BE2C (cell line): ENCODE data around the gene ANAPC5. TPM values are rescaled to one million over a fixed set of nuclear protein-coding genes. Genes with fewer than 3 reads are reported as not detected.

Source experiments
- DNase-seq: peaks from one replicate; pipeline ENCODE4 v3.0.0-alpha.2; 2020
- H3K27me3 ChIP-seq: fragments of 250-450 bp; sonication (Bioruptor Pico); 2 replicates; pipeline ENCODE4 v1.5.1; 2020; ENCODE audit warnings: mild to moderate bottlenecking
- H3K36me3 ChIP-seq: fragments of 250-450 bp; sonication (Bioruptor Pico); 2 replicates; pipeline ENCODE4 v1.5.1; 2020; ENCODE audit warnings: mild to moderate bottlenecking
- H3K4me1 ChIP-seq: fragments of 250-450 bp; sonication (Bioruptor Pico); 2 replicates; pipeline ENCODE4 v1.5.1; 2020
- H3K4me3 ChIP-seq: 2 replicates; pipeline ENCODE4 v1.5.1; 2011; ENCODE audit warnings: low read depth, low read length
- H3K9me3 ChIP-seq: fragments of 250-450 bp; sonication (Bioruptor Pico); 2 replicates; pipeline ENCODE4 v1.5.1; 2020
- polyA plus RNA-seq: library from polyadenylated mRNA; unstranded; fragments of >200 nt; gene quantifications from one replicate; pipeline ENCODE4 v1.2.1, GENCODE V29; 2012; ENCODE audit warnings: low read depth, missing spikeins; ENCODE audit not compliant: insufficient read length, insufficient read depth
- TF ChIP-seq, protein P1 (sequence below): IDR thresholded peaks from 2 replicates; pipeline ENCODE4 v1.5.1; 2012; ENCODE audit warnings: mild to moderate bottlenecking, low read depth, low read length

Gene ANAPC5, protein sequence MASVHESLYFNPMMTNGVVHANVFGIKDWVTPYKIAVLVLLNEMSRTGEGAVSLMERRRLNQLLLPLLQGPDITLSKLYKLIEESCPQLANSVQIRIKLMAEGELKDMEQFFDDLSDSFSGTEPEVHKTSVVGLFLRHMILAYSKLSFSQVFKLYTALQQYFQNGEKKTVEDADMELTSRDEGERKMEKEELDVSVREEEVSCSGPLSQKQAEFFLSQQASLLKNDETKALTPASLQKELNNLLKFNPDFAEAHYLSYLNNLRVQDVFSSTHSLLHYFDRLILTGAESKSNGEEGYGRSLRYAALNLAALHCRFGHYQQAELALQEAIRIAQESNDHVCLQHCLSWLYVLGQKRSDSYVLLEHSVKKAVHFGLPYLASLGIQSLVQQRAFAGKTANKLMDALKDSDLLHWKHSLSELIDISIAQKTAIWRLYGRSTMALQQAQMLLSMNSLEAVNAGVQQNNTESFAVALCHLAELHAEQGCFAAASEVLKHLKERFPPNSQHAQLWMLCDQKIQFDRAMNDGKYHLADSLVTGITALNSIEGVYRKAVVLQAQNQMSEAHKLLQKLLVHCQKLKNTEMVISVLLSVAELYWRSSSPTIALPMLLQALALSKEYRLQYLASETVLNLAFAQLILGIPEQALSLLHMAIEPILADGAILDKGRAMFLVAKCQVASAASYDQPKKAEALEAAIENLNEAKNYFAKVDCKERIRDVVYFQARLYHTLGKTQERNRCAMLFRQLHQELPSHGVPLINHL
- polyA plus RNA-seq = 228 TPM

GRCh38 chr12:121351820-121352681 is at the start of gene ANAPC5:
Gene ANAPC5 (minus strand): TSS chr12:121352411. CDS start chr12:121352340, 71 bp downstream.
- Histone ChIP-seq H3K9me3 (no peaks in the 10 kb centered on the region), H3K4me1 (no peaks in the 10 kb centered on the region), H3K27me3 (no peaks in the 10 kb centered on the region), H3K36me3 (peaks cover 5% of the 10 kb centered on the region), H3K4me3 (peak within 1 kb of the TSS; percentile 92)
- DNase-seq = peak; percentile 96
- TF ChIP-seq, protein P1, sequence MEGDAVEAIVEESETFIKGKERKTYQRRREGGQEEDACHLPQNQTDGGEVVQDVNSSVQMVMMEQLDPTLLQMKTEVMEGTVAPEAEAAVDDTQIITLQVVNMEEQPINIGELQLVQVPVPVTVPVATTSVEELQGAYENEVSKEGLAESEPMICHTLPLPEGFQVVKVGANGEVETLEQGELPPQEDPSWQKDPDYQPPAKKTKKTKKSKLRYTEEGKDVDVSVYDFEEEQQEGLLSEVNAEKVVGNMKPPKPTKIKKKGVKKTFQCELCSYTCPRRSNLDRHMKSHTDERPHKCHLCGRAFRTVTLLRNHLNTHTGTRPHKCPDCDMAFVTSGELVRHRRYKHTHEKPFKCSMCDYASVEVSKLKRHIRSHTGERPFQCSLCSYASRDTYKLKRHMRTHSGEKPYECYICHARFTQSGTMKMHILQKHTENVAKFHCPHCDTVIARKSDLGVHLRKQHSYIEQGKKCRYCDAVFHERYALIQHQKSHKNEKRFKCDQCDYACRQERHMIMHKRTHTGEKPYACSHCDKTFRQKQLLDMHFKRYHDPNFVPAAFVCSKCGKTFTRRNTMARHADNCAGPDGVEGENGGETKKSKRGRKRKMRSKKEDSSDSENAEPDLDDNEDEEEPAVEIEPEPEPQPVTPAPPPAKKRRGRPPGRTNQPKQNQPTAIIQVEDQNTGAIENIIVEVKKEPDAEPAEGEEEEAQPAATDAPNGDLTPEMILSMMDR = 0 out of 2 replicates have a peak, but pooled peaks have one; percentile 16

DNA sequence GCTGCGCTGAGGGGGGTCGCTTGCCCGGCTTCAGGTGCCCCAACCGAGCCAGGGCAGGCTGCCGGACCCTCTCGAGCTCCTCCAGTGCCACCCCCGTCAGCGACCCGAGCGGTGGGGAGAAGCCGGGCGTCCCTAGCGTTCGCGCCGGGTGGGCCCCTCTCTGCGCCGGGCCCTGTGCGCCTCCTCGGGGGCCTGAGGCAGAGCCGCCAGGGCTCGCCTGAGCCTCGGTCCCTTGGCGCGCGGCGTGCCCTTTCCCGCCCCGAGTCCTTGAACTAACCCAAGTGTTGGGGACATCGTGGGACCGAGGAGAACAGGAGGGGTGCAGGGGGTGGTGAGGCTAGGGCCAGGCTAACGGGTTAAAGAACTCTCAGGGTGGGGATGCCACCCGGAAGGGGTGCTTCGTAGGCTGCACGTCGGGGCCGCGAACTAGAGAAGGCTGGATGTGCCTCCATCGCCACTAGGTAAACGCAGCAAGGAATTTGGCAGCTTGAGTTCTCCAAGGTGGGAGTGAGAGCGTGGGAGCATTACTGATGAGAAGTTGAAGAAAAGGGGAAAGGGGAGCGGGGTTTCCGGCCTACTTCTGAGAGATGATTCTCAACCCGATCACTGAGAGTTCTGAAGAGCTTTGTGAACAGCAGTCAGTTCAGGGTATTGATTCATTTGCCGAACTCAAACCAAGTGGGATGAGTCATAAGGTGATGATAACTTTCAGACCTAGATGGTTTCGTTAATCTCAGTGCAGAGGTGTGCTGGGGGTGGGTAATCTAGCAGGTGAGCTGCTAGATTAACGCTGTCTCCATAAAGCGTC is 48.3 kb upstream of the ANAPC5 start:
- peaks cover 9% of the 10 kb centered on the region for H3K4me1 ChIP-seq
- peak; percentile 35 for DNase-seq
- TF ChIP-seq, protein P1 = no peak
- H3K36me3 ChIP-seq = peaks cover 4% of the 10 kb centered on the region
- no peaks in the 10 kb centered on the region for H3K27me3 ChIP-seq
- peak overlapping the region; percentile 96 for H3K4me3 ChIP-seq
- no peaks in the 10 kb centered on the region for H3K9me3 ChIP-seq

GRCh38 chr12:121399391-121400331 is 47.5 kb upstream of the ANAPC5 start, which contains the start of gene RNF34:
Gene RNF34 (plus strand): TSS chr12:121400118. CDS start chr12:121400213, 95 bp downstream.
- peak within 1 kb of the TSS; percentile 96 for H3K4me3 ChIP-seq
- TF ChIP-seq, protein P1 = no peak
- peaks cover 3% of the 10 kb centered on the region; the same call in 1 of the 2 replicates for H3K4me1 ChIP-seq
- peak; percentile 100 for DNase-seq
- no peaks in the 10 kb centered on the region for H3K9me3 ChIP-seq
- no peaks in the 10 kb centered on the region for H3K27me3 ChIP-seq
- peaks cover 4% of the 10 kb centered on the region; the same call in 1 of the 2 replicates for H3K36me3 ChIP-seq

DNA sequence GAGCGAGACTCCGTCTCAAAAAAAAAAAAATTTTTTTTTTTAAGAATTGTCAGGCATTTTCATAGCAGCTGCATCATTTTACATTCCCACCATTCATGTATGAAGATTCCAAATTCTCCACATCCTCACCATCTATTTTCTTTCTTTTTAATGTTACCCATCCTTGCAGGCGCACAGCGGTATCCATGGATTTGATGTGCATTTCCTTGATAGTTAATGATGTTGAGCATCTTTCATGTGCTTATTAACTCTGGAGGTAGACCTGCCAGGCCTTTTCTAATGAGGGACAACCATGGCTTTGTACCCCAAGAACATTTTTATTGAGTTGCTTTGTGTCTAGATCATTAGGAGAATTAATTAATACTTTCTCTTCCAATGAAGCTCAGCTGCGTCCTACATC is 46.1 kb upstream of the ANAPC5 start:
- TF ChIP-seq, protein P1 = no peak
- Histone ChIP-seq H3K36me3 (peaks cover 4% of the 10 kb centered on the region; the same call in 1 of the 2 replicates), H3K4me3 (no peak overlapping the region)

More for the DNA sequence above, 46.1 kb upstream of the ANAPC5 start:
- no peaks in the 10 kb centered on the region; the same call in 1 of the 2 replicates for H3K4me1 ChIP-seq
- no peaks in the 10 kb centered on the region for H3K27me3 ChIP-seq
- no peak for DNase-seq
- no peaks in the 10 kb centered on the region for H3K9me3 ChIP-seq
